Measurements from ENCODE around the gene USP2.

DNA sequence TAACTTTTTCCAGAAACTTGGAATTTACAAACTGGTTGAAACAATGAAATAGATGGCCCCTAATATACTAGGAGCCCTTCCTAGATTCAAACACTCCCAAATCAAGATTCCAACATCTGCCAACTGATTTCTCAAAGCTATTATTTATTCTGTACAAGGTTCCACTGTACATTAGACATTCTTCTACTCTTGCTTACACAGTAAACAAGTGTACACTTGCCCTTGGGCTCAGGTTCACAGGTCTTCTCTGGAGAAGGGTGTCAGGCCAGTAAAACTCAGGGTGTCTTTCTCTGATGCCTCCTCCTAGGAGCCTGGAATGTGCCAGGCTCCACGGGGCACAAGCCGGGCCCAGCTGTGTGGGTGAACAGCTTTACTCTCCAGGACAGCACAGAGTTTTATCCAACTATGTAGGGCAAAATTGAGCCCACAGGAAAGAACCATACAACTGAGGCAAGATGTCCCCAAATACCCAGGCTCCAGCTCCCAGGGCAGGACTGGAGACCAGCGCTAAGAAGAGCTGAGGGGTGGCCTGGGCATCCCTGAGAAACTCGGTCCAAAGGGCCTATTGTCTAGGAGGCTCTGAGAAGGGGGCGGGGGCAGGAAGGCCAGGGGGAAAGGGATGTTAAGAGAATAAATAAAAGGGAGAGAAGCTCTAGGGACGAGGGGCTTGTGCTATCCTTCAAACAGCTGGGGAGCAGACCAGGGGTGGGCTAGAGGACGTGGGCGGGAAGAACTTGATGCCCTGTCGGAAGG lies 26.2 kb downstream of the USP2 start:
- TF ChIP-seq CTCF (IDR thresholded peaks at IDR 0.05) (no peak), POLR2A (IDR thresholded peaks at IDR 0.05) (no peak)
